Neural cell (in vitro differentiated cells): Measurements from ENCODE around the gene FCRLB.

Source experiments
- CTCF ChIP-seq: fragments of 450-650 bp; IDR thresholded peaks from 2 replicates; pipeline ENCODE4 v1.5.1; 2014; ENCODE audit warnings: antibody characterized with exemption, mild to moderate bottlenecking, moderate library complexity; ENCODE audit not compliant: poor library complexity, severe bottlenecking
- EZH2 ChIP-seq: fragments of 200-600, 300-800 bp; shearing (Covaris generic), sonication (generic); IDR thresholded peaks from 2 replicates; pipeline ENCODE4 v1.6.1; 2014; ENCODE audit warnings: antibody characterized with exemption, low read length, borderline replicate concordance, mild to moderate bottlenecking; ENCODE audit not compliant: insufficient read depth, poor library complexity, severe bottlenecking
- POLR2AphosphoS5 ChIP-seq: IDR thresholded peaks from 2 replicates; pipeline ENCODE4 v1.6.1; 2012
- REST ChIP-seq: IDR thresholded peaks from 2 replicates; pipeline ENCODE4 v1.6.1; 2012; ENCODE audit warnings: borderline replicate concordance

- TF ChIP-seq POLR2AphosphoS5, result no peak
- TF ChIP-seq EZH2, result no peak
- no peak for TF ChIP-seq CTCF
- no peak for TF ChIP-seq REST
Measured at GRCh38 chr1:161735837-161736236, 14.5 kb downstream of the FCRLB start.
